DMS79 treated with DMSO at 0.1 percent for 48 hours (cell line): Measurements from ENCODE around the gene REG4.
"Not testable (repeated sequence)": the region's sequence is repeated elsewhere in the genome, so short reads cannot be mapped to it uniquely, and the experiment has no call there.

Source experiments
- DNase-seq: peaks from one replicate; lab custom pipeline; 2025; lab: John Stamatoyannopoulos, UW

Gene REG4

DNA sequence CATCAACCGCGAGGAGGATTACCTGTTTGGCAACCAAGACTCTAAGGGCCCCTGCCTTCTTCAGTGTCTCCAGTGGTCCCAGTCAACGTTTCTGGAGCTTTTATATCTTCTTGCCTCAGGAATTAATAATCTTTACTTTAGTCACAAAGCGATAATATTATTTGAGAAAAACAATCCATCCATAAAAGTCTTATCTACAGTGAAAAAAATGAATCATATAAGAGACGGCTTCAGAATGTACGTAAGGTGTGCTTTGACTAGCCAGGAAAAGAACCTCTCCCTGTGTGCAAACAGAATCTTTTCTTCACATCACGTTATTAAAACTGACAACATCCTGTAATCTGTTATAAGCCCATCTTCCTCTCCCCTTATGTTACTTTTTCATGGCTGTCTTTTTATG, at the start of gene REG4:
TSS of gene REG4 (minus strand) at position 74 of the 400 bp plus-strand sequence. CDS start 2,691 bp downstream, outside the sequence.
- DNase-seq: no peak

DNA sequence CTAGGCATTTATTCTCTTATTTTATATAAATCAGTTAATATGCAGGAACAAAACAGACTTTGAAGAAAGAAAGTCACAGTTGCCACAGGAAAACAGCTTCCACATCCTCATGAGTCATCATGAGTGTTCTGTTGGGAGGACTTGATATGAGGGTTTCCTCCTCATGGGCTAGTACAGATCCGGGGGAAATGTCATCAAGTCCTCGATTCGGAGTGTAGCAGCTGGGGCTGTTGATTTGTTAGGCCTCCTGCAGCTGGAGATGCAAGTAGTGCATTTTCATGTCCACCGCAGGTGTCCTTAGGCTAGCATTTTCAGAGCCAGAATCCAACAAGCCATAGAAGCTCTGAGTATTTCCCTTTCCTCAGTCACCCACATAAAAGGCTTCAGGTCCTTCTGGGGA, 48.4 kb upstream of the REG4 start:
- DNase-seq: no peak

DNA sequence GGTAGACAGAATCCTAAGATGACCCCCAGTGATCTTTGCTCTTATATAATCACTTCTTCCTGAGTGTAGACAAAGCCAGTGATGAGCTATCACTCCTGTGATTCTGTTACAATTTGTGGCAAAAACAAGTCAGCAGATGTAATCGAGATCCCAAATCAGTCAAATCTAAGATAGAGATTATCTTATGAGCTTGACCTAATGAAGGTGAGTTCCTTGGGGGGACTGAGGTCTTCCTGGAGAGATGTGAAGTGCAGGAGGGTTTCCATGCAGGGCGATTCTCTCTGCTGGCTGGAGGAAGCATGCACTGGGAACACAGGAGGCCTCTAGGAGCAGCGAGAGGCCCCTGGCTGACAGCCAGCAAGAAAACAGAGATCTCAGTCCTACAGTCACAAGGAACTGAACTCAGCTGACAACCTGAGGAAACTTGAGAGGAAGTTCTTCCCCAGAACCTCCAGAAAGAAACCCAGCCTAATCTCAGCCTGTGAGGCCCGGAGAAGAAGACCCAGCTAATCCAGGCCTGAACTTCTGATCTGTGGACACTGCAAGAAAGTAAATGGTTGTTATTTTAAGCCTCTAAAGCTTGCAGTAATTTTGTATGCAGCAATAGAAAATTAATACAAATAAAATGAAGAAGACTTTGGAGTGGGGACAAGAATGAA, 47.4 kb upstream of the REG4 start:
- DNase-seq: not testable (repeated sequence)

DNA sequence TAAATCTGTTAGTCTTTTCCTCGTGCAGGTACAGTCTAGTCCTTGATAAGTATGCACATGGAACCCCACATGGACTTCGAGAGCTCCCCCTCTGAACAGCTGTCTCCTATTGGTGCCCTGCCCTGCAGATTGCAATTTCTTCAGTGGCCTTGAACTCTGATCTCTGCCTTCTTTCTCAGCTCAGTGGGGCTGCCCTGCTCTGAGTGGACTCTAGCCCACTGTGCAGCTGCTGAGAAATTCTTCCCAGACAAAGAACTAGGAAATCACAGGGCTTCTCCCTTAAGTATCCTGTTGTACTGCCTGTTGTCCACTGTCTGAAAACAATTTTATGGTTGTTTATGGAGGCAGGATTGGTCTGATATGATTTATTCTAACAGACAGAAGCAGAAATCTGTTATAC, 46.9 kb upstream of the REG4 start:
- DNase-seq: no peak

DNA sequence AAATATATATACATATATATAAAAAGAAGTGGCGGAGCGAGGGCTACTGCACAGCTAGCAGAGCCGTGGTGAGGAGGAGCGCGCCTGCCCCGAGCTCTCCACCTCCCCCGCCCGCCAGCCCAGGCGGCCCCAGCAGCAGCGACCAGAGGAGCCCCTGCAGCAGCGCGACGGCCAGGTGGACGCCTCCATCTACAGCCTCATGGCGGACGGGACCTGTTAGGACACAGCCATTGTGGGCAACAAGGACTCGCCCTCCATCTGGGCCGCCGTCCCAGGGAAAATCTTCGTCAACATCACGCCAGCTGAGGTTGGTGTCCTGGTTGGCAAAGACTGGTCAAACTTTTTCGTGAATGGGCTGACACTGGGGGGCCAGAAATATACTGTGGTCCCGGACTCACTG, 41.9 kb upstream of the REG4 start:
- DNase-seq: no peak

DNA sequence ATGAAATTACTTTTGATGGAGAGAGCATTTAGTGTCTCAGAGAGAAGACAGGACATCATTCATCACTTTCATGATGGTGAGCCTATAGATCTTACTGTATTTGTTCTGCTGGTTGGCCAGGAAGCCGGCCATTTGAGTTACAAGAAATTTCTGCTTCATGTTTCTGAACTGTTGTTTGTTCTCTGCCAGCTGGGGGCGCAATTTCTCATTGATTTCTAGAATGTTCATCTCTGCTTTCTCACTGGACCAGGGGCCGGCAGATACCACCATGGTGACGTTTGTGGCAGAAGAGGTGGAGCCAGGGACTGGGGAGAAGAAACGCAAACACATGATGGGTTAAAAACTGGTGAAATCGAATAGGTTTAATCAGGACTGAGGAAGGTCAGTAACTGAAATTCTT, 32.9 kb upstream of the REG4 start:
- not testable (repeated sequence) for DNase-seq

DNA sequence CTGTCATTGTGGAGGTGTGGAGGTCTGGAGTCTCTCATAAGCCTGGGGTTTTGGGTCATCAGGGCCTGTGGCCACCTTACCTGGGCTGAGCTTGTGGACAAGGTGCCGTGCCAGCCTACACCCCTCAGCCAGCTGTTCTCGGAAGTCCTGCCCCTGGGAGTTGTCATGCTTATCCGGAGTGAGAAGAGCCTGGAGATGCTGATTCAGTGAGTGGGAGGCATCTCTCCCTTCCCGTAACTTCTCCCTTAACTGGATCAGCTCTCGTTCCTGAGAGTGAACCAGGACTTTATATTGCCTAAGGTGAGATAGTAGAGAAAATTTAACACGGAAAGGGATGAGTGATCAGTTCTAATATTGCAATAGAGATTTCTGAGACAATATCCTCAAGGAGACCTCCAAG, 30.0 kb upstream of the REG4 start:
- DNase-seq: no peak

DNA sequence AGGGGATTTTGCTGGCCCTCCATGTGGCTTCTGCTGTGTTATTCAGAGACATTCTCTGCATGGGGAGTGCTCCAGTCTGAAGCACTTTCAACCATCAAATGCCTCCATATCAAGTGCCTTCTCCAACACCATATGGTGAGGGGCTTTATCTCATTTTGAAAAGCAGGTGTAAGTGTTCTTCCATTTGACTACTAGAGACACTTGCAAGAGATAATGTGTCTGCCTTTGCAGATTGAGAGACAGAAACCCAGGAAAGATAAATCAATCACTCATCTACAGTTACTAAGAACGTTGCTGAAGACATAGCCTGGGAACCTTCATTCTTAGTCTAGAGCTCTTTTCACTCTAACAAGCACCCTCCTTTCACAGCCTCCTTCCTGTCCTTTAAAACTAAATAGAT, 29.5 kb upstream of the REG4 start:
- DNase-seq: no peak

DNA sequence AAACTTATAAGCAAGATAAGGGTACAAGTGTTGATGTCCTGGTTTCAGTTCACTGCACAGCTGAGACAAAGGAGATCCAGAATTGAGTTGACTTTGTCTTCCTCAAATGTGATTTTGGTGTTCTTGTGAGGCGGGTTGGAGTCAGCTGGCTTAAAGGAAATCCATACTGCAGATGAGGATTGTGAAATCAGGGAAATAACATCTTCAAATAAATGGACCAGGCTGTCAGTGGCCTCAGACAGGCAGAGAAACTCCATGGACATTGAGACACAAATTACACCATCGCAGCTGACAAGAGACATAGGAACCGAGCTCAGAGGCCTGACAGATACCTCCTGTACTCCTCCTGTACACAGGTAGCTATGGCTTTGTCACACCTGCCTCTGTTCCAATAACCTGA, 27.0 kb upstream of the REG4 start:
- no peak for DNase-seq

DNA sequence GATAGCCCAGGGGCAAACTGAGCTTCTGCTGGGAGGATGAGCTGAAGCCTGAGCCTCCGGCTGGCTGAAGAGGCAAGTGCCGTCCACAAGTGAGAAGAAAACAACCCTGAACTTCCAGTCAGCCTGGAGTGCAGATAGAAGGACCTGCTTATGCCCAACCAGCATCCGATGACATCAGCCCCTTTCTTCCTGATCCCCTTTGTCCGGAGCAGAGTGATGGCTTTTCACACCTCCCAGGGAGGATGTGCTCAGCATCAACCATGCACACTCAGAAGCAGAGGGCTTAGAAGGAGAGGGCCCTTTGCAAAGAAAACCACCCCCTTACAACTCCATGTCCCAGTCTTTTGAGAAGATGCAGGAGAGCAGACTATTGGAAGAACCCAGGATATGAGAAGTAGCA, 23.7 kb upstream of the REG4 start:
- peak; percentile 66 for DNase-seq

DNA sequence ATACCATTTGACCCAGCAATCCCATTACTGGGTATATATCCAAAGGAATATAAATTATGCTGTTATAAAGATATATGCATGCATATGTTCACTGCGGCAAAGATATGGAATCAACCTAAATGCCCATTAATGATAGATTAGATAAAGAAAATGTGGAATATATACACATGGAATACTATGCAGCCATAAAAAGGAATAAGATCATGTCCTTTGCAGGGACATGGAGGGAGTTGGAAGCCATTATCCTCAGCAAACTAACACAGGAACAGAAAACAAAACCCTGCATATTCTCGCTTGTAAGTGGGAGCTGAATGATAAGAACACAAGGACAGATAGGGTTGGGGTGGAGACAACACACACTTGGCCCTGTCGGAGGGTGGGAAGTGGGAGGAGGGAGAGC, 19.8 kb upstream of the REG4 start:
- no peak for DNase-seq

DNA sequence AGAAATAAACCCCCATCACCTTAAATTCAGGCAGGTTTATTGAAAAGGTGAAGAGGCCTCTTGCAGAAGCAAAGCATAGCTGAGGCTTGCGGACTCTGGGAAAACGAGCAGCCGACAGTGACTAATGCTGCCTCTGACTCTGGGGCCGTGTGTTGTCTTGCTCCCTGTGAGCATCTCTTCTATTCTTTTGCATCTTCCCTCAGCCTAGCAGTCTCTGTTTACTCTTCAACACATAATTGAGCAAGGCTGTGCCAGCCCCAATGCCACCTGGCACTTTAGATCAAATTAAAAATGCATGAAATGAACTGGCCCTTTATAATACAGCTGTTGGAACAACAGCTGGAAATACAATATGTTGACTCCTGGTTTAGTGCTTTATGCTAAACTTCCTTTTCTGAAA, 18.4 kb upstream of the REG4 start:
- peak; percentile 88 for DNase-seq

DNA sequence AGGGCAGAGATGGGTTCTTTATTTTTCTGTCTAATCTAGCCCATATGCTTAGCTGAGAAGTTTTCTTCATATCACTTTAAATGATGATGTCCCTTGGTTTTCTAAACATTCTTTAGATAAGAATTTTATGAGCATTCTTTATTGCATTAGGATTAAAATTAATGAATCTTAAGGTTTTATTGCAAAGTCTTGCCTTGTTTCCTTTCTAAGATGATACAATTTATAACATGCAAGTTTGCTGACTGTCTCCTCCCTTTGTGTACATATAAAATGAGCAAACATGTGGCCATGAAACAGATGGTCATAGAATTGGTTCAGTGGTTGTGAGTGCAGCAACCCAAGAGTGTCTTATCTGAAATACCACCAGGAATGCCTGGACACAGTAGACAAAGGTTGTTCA, 17.7 kb upstream of the REG4 start:
- not testable (repeated sequence) for DNase-seq

DNA sequence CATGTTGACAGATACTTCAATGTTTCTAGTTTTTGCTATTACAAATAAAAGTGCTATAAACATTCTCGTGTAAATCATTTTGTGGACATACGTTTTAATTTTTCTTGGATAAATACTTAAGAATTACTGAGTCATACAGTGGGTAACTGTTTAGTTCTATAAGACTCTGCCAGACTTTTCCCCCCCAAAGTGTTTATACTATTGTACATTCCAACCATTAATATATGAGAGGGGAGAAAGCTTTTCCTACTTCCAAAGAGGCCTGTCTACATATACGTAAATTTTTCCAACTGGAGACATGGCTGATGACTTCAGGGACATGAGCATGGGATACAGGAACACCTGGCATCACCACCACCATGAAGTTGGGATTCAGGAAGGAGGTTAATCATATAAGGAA, 17.0 kb upstream of the REG4 start:
- no peak for DNase-seq

DNA sequence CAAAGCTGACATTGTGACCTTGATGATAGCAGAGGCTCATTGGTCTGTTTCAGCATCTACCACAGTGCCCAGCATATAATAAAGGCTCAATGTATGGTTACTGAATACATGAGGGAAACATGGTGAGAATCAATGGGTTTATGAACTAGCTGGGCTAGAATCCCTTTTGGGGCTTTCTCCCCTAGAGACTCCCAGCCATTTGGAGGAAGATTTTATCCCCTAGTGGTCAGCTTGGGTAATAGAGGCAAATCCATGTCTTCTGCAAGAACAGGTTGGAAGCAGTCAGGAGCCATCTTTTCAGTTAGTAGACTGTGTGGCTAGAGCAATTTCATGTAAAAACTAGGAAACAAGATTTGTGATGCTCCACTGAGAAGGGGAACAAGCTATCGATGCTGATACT, 15.8 kb upstream of the REG4 start:
- no peak for DNase-seq

DNA sequence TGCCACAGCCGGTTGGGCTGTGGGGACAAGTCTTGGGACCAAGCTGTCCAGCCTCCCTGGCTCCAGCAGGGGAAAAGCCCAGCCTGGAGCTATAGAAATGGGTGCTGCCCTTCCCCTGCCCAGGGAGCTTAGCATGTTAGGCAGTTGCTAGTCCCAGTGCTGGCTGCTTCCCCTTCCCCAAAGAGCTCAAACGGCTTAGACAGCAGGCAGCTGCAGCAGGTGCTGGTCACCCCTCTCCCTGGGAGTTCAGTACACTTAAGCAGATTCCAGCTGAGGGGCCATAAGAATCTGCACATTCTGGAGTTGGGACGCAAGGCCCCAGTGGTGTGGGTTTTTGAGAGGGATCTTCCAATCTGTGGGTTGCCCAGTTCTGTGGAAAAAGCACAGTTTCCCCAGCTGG, 11.1 kb upstream of the REG4 start:
- DNase-seq: no peak

DNA sequence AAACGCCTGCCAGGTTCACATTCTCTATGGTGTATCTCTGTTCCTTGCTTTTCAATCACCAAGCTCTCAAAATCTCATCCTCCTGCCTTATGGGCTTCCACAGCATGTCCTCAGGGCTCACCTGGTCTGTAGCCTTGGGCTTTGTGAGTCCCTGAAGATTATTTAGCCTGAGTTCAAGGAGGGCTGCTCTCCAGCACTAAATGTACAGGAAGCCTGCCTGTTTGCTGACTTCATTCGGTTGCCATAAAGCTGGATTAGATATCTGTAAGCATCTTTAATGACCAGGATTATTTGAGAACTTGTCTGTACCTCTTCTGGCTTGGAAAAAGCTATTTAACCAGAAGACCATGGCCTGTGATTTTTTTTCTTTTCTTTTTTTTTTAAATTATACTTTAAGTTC, 6.9 kb upstream of the REG4 start:
- no peak for DNase-seq

DNA sequence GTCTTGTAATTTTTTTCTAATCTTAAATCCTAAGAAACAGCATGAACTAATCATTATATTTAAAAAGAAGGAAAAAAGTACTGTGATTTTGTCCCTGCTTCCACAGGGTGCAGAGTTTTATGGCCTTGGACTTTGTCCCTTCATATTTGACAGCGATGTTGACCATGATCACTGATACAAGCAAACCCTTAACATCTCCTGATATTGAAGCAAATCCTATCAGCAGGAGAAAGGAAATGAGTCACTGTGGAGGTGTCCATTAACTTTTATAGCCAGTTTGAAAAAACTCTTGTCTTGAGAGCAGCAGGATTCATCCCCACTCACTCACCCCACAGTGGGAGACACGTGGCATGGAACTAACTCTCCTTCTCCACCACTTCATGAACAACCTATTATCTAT, 5.1 kb upstream of the REG4 start:
- no peak for DNase-seq

DNA sequence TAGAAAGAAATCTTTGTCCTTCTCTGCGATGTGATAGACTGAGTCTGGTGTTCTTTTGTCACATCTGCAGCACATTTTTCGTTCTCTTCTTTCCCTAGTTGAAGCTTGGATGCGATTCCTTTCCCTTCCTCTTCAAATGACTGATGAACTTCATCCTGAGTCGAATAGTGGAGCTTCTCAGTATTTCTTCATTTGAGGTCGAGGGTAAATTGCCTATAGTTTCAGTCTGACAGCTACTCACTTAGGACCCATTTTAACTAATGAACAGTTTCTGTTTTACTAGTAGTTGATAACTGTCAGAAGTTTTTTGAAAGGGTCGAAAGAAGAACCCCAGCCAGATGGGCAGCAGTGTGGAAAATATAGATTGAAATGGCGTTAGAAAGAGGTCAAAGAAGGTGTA, 4.7 kb upstream of the REG4 start:
- no peak for DNase-seq

DNA sequence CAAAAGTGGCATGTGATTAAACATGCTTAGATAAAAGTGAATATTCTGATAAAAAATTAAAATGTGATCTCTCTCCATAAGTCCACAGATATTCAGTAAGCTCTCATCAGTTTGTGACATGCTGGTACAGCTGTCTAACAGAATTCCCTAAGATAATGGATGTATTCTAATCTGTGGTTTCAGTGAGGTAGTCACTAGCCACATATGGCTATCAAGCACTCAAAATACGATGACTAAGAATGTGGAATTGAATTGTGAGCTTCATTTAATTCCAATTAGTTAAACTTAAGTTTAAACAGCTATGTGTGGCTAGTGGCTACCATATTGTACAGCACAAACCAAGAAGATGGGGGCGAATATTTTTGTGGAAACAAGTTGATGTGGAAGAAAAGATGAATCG, 4.1 kb upstream of the REG4 start:
- no peak for DNase-seq

DNA sequence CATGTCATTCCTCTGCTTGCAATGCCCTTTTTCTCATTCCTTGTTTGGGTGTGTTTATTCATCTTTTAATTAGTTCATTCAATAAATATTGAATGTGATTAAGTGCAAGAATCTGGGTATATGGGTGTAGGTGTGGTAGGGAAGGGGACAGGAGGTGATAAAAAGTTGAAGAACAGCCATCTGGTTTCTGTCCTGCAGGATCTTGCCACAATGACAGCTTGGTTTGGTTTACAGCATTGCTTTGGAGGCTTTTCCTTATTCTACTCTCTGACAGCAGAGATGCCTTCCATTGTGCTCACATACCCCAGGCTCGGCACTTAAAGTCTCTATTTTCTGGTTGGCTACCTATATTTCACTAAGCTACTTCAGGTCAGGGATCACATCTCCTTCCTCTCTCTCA, 3.0 kb upstream of the REG4 start:
- no peak for DNase-seq

DNA sequence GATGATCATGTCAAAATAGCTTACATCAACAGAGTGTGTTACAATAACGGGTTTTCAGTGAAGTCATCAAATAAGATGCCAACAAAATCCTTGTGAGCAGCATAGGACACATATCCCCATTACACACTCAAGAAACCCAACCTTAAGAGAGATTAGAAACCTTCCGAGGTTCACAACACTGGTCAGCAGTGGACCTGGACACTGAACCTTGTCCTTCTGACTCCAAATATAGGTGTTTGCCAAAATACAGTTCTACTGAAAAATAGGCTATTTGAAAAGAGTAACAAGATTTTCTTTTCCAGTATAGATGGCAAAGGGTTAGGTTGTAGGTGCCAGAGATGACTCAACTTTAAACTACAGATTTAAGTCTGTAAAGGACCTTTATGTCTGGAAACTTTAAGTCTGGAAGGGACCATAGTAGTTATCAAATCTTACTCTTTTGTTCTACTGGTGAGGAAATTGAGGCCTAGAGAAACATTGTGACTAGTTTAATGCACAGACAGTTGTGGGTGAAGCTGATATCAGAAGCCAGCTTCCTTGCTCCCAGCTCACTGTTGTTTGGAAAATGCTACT, 811 bp upstream of the REG4 start:
- no peak for DNase-seq

DNA sequence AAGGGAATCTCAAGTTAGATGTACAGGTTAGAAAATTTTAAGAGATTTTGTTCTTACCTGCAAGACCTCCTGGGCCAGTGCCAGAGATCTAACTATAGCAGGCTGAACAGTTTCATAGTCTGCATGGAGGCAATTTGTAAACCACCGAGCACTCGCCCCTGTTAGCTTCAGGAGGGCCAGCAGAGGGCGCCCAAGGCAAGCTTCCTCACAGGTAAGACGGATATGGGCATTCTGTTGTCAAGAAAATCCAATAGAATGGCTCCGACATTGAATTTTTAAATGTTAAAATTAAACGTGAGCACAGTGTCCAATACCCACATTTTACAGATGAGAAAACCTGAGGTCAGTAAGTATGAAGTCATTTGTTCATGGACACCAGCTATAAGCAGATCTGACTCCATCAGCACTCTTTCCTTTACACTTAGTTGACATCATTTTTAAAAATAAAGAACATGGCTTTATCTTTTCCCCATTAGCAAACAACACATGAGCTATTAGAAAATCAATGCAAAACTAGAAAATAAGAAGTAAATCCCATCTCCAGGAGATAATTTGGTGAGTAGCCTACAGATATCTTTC, 2.2 kb downstream of the REG4 start:
- peak; percentile 75 for DNase-seq

DNA sequence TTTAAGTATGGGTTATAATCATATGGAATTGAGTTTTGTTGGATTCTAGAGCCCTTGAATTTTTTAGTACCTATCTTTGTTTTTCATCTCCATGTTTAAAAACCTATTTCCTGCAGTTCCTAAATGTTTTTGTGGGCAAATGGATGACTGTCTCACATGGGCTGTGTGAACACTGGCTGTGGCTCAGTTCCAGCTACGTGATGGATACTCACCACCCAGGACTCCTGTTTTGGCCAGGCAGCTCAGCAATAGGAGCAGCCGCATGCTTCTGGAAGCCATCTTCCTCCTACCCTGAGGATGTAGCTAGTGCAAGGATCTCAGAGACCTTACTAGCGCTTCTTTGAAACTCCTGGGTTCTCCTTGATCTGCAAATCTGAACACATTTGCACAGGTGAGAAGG, 2.8 kb downstream of the REG4 start:
- no peak for DNase-seq
